HG02970 (cell line): ENCODE data around the gene HNRNPM.

Source experiments
- ATAC-seq: cut with Tn5 transposase; IDR thresholded peaks from one replicate; pipeline ENCODE4 v1.9.1; 2021; ENCODE audit warnings: mild to moderate bottlenecking, moderate library complexity, moderate number of reproducible peaks; ENCODE audit not compliant: unreplicated experiment, low FRiP score

Gene HNRNPM

DNA sequence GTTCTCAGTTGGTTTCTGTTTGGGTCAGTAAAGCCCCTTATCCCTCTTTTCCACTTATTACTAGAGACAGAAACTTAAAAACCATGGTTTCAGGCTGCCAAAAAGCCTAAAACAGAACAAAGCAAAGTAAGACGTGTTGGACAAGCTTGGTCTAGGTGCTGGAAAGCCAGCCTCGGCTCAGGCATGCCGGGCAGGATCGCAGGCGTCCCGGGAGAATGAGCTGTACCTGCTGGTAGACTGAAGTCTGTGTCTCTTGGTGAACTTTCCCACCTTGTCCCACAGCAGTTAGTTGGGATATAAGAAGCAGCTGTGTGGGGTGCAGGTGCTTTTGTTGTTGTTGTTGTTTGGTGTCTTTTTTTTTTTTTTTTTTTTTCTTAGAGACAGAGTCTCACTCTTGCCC, 36.8 kb downstream of the HNRNPM start:
- ATAC-seq: no peak

DNA sequence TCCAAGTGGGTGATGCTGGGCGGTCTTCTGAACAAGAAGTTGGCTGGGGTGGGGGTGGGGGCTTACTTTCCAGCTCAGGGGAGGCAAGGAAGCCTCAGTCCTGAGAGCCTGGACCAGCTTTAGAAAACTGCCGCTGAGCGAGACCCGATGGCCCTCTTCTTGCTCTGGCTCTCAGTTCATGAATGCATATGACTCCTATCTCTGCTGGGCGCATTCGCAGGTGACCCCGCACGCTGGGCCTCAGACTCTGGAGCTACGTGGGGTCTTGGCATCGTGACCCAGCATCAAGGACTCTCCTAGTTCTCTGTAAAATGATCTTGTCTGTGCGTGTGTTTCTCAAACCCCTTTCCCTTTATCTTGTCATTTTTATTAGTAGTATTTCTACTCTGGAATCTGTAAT, 37.9 kb downstream of the HNRNPM start:
- ATAC-seq: no peak

DNA sequence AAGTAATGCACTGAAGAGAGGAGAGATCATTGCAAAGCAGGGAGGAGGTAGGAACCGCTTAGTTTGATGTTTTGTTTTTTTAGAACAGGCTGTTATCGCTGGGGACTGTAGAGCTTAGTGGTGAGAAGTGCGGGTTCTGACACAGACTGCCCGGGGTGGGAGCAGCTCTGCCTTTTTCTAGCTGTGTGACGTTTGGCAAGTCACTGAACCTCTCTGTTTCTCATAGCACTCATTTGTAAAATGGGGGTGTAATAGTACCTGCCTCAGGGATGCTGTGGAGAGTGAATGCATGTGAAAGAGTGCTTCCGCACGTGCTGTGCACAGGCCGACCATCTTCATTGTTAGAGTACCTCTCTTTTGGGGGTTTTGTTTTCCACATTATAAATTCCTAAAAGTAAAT, 38.4 kb downstream of the HNRNPM start:
- no peak for ATAC-seq

DNA sequence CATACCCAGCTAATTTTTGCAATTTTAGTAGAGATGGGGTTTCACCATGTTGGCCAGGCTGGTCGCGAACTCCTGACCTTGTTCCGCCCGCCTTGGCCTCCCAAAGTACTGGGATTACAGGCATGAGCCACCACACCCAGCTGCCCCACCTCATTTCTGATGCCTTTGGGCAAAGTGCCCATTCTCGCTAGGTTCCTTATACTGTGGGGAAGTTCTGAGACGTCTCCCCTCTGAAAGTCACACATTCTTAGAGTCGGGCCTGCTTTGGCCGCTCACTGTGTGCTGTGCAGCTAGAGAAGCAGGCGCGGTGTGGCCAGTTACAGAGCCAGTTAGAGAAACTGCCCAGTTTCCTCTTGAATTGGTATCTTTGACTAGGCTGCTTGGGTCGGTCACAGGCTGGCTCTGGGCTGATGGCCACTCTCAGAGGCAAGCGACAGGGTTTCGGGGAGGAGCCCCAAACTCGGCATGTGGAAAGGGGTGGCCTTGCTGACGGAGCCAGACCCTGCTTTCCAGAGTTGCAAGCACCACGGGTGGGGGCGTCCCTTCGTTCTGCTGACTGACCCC, 39.6 kb downstream of the HNRNPM start:
- no peak for ATAC-seq

DNA sequence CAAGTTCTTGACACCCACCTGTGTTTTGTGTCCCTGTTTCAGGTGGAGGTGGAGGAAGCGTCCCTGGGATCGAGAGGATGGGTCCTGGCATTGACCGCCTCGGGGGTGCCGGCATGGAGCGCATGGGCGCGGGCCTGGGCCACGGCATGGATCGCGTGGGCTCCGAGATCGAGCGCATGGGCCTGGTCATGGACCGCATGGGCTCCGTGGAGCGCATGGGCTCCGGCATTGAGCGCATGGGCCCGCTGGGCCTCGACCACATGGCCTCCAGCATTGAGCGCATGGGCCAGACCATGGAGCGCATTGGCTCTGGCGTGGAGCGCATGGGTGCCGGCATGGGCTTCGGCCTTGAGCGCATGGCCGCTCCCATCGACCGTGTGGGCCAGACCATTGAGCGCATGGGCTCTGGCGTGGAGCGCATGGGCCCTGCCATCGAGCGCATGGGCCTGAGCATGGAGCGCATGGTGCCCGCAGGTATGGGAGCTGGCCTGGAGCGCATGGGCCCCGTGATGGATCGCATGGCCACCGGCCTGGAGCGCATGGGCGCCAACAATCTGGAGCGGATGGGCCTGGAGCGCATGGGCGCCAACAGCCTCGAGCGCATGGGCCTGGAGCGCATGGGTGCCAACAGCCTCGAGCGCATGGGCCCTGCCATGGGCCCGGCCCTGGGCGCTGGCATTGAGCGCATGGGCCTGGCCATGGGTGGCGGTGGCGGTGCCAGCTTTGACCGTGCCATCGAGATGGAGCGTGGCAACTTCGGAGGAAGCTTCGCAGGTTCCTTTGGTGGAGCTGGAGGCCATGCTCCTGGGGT, 41.0 kb downstream of the HNRNPM start:
- ATAC-seq: no peak

DNA sequence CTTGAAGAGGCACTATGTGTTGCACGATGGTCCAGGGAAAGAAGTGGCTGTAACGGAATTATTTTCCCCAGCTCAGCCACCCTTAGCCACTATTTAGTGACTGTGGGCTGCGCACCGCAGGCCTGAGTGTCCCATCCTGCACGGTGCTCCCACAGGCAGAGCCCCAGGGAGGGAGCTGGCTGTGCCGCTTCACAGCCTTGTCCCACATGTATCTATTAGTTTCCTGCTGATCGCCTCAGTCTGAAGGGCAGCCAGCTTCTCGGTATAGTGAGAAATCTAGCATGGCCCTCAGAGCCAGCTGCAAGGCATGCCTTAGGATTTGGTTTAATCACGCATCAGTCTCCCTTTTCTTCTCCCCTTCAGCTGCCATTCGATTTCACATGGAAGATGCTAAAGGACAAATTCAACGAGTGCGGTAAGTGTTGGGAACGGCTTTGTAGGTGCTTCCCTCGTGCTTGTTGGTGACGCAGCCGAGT, 41.9 kb downstream of the HNRNPM start:
- no peak for ATAC-seq

DNA sequence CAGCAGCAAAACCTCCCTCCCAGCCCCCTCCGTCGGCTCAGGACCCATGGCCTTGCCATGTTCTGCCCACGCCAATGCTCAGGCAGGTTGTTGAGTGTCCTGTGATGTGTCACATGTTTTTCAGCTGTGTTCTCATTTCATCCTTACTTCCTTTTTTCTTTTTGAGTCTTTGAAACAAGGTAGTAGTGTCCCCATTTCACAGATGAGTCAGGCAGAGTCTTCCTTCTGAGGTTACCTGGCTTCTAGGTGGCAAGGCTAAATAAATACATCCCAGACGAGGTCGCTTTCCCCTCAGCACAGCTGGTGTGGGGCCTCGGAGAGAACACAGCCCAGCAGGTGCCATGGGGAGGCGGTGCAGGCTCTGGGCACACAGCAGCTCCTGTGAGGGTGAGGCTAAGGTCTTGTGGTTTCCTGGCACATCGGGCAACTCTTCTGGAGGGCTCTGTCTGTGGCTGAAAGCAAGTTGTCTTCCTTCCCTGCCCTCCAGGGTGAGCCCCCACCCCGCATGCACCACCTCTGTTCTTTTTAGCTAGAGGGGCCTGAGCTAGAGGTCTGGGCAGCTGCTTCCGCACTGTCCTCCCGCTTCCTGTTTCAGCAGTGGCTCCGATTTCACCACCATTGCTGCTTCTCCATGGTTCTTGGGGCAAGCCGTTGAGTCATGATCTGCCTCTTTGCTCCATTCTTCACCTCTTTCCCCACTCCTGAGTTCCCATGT, 42.5 kb downstream of the HNRNPM start:
- no peak for ATAC-seq

DNA sequence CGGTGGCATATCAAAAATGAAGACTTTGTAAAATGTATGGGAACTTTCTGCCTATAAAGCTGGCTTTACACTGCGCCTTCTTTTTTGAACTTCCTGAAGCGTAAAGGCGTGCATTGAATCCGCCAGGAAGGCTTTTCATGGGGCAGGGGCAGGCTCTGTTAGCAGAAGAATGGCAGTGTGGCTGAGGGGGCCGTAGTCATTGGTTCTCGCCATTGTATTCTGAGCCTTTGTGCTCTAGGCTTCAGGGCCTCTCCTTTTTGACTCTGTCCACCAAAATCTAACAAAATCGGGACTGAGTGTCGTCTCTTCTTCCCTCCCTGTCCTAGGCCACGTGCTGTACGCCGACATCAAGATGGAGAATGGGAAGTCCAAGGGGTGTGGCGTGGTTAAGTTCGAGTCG, 43.6 kb downstream of the HNRNPM start:
- no peak for ATAC-seq

DNA sequence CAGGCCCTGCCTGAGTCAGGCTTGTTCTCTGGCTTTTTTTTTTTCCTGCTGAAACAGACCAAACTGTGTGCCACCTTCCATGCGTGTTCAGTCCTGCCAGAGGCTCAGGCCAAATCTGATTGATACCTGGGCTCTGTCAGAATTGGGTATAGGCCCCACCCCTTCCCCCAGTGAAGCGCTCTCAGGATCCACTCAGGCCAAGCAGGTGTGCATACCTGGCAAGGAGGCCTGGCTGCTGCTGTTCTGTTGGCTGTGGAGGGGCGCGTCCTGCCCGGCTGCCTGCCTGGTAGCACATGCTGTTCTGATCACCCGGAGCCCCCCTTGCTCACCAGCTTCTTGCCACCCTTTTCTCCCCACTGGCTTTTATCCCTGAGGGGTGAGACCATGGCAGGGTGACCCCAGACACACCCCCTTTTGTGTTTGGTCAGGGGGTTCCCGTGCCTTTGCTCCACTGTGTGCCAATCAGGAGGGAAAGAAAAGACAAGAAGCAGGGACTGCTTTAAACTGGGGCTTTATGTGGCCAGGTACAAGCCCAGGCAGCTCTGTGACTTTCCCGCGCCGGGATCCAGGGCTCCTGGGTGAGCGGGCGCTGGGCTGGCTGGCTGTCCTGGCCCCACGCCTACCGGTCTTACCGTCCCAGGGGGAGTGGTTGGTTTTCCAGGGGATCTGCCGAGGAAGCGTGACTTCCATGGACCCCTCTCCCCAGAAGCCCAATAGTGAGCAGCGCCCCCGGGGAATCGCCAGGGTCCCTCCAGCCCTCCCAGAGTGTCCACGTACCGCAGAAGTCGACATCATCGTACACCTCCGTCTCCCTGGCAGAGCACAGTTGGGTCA, 45.0 kb downstream of the HNRNPM start:
- ATAC-seq: no peak

DNA sequence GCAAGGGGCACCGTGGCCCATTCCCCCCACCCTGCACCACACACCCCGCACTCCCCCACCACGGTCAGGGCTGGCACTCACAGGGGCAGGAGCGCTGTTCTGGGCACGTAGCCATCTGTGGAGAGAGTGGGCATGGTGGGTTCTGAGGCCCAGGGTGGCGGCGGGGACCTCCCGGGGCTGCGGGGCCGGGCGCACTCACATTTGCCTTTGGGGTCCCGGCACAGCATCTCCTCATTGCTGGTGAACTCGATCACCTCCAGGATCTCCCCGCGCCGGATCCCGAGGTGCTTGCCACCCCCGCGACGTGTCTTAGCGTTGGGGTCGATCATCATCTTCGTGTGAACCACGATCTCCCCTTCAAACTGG, 45.6 kb downstream of the HNRNPM start:
- ATAC-seq: no peak

DNA sequence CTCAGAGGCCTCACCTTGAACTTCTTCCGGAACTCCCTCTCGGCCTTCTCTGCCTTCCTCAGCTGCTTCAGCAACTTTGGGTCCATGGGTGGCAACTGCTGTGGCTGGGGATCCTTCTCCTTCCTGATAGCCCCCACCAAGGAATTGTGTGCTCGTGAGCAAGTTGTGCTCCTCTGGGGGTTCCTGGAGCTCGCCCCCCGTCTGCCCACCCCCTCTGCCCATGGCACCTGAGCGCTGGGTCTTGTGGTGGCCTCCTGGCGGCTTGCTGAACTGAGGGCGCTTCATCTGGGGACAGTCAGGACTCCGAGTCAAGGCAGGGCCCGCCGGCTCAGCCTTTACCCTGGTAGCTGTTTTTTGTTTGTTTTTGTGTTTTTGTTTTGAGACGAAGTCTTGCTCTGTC, 46.1 kb downstream of the HNRNPM start:
- ATAC-seq: no peak

DNA sequence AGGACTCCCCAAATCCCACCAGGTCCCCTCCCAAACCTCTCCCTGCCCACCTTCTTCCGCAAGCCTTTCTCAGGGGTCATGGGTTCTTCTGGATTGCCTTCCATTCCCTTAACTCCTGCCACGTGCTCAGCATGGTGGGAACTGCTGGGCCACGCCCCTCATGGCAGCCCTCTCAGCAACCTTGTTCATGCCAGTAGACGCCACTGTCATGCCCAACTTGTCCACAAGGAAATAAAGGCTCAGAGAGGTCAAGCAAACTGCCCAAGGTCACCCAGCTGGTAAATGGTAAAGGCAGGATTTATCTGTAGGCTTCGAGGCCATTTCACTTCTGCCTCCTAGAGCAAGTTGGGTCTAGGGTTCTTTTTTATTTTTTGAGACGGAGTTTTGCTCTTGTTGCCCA, 46.8 kb downstream of the HNRNPM start:
- no peak for ATAC-seq

DNA sequence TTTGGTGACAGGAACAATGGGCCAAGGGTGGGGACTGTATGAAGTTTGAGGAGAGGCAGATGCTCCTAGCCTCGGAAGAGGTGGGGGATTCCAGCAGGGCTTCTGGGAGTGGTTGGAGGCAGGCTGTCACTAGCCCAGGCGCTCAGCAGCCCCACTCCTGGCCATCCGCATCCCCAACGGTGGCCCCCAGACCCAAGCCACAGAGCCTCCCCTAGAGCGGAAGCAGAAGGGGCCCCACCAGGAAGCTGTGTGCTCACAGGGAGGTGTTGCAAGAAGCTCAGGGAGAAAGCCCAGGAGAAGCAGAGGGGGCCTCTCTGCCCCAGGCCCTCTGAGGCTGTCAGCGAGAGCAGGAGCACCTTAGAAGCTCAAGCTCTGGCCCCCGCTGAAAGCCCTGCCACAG, 49.4 kb downstream of the HNRNPM start:
- ATAC-seq: no peak

DNA sequence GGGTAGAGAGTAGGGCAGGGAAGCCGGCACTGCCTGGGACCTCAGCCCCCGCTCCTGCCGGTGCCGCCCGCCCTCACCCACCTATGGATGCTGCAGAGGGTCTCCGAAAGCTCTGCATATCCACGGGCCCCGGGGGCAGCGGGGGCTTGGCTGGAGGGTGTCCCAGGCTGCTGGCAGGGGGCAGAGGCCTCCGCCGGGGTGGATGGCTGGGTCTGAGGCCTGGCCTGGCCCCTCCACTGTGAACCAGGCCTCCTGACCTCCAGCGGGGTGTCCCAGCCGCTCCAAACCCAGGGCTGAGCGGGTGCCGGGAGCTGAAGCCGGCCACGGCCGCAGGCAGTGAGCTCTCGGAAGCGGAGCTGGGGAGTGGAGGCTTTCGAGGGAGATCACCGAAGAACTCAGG, 53.5 kb downstream of the HNRNPM start:
- no peak for ATAC-seq

DNA sequence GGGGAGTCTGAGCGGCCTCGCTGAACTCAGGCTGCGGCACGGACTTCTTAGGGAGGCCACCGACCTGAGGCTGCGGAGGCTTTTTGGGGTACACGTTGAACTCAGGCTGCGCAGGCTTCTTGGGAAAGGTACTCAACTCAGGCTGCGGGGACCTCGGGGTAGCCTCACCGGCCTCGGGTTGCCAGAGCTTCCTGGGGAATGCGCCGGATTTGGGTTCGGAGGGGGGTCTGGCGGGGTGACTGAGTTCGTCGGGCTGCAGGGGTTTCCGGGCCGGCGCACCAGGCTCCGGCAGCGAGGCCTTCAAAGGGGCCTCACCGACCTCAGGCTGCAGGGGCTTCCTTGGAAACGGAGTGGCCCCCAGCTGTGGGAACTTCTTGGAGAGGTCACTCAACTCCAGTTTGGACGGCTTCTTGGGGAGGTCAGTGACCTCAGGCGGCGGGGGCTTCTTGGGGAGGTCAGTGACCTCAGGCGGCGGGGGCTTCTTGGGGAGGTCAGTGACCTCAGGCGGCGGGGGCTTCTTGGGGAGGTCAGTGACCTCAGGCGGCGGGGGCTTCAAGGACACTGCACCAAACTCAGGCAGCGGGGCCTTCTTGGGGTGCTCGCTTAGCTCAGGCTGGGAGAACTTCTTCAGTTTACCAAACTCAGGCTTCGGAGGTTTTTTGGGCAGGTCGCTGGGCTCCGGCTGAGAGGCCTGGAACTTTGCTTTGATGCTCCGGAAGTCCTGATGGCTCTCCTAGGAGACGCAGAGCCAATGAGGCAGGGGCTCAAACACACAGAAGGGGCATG, 54.5 kb downstream of the HNRNPM start:
- ATAC-seq: no peak

DNA sequence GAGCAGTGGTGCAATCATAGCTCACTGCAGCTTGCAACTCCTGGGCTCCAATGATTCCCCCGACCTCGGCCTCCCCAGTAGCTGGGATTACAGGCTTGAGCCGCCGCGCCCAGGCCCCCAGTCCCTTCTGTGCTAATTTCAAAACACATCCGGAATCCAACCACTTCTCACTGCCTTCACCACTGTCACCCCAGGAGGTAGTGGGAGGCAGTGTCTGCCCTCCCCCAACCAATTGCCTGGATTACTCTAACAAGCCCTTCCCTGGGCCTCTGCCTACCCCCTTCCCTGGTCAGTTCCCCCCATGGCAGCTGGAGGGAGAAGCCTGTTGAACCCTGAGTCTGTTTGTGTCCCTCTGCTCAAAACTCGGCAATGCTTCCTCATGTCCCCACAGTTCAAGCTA, 55.4 kb downstream of the HNRNPM start:
- ATAC-seq: no peak

DNA sequence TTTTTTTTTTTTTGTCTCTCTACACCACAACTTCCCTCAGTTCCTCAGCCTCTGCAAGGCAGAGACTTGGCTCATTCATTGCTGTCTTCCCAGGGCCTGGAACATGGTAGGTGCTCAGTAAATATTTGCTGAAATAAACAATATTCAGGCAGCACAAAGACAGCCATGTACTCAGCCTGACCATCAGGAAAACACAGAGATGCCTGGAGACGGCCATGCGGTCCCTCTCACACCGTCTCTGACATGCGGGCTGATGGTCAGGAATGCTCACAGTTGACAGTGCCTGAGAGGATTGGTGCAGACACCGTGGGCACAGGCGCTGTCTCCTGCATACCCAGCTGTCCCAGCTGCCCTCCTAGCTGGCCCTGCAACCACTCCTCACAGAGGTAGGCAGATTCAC, 56.7 kb downstream of the HNRNPM start:
- no peak for ATAC-seq

DNA sequence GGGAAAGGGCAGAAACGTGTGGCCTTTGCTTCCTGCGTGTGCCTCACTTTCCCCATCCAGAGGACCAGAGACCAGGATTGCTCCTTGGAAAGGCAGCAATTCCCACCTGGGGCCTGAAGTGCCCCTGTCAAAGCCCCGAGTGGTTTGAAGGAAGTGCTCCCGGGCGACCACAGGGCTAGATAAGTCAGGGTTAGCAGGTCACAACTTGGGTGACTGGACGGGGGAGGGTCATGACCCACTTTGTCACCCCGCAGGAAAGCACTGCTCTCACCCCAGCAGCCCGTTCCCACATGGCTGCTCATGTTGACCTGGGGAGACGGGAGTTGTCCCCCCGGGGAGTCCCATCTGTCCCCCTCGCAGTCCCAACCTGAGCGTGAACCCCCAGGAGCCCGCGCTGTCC, 57.2 kb downstream of the HNRNPM start:
- ATAC-seq: no peak

DNA sequence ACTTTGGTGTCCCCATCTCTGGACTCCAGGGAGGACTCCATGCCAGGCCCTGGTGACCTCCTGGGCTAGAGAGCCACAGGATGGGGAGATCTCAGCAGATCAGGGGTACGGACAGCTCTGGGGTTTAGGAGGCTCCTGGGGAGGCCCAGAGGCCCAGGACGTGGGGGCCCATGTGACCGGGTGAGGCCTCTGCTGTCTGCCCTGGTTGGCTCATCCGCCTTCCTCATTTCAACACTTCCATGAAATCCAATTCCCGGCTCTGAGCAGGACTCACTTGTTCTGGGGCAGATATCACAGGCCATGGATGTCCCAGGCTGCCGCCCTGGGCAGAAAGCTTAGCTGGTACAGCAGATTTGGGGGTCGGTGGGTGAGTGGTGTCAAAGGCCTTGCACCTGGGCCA, 58.7 kb downstream of the HNRNPM start:
- ATAC-seq: no peak

DNA sequence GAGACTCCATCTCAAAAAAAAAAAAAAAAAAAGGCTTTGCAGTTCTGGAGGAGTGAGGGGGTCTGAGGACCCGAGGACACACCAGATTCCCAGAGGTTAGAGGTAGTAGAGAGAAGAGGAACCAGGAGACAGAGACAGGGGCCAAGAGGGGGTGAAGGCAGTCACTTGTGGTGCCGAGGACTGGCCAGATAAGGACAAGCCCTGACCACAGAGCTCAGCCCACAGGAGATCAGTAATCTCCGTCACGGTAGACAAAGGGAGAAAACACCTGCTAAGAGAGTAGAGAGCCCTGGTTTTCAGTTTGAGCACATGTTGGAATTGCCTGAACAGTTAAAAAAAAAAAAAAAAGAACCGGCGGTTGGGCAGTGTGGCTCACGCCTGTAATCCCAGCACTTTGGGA, 59.4 kb downstream of the HNRNPM start:
- no peak for ATAC-seq
